NCI-H2171 (cell line): Measurements from ENCODE around the gene XK.
A peak's percentile ranks its signal among the peaks of the same experiment; 100 is the strongest.
"Not testable (repeated sequence)": the region's sequence is repeated elsewhere in the genome, so short reads cannot be mapped to it uniquely, and the experiment has no call there.

Experiments used
- DNase-seq: peaks from one replicate; lab custom pipeline; 2025; lab: John Stamatoyannopoulos, UW

XK gene

GRCh38 chrX:37685381-37686359 is at the start of gene XK:
Gene XK (plus strand): TSS chrX:37685791. CDS start chrX:37685962, 171 bp downstream.
- peak; percentile 32 for DNase-seq

GRCh38 chrX:37638047-37638446 is 47.5 kb upstream of the XK start:
- DNase-seq, result no peak

GRCh38 chrX:37640142-37640541 is 45.4 kb upstream of the XK start:
- no peak for DNase-seq

GRCh38 chrX:37641859-37642258 is 43.7 kb upstream of the XK start:
- DNase-seq, result no peak

- DNase-seq, result no peak
Measured at GRCh38 chrX:37644381-37645305, 40.9 kb upstream of the XK start.

GRCh38 chrX:37646254-37646653 is 39.3 kb upstream of the XK start:
- no peak for DNase-seq

- DNase-seq, result not testable (repeated sequence)
Measured at GRCh38 chrX:37650879-37651278, 34.7 kb upstream of the XK start.

GRCh38 chrX:37651921-37652452 is 33.6 kb upstream of the XK start:
- no peak for DNase-seq

GRCh38 chrX:37652589-37653231 is 32.9 kb upstream of the XK start:
- no peak for DNase-seq

- no peak for DNase-seq
Measured at GRCh38 chrX:37653397-37654085, 32.0 kb upstream of the XK start.

- no peak for DNase-seq
Measured at GRCh38 chrX:37658343-37659030, 27.1 kb upstream of the XK start.

GRCh38 chrX:37659047-37659446 is 26.5 kb upstream of the XK start:
- DNase-seq, result no peak

- DNase-seq, result no peak
Measured at GRCh38 chrX:37662181-37662580, 23.4 kb upstream of the XK start.

- DNase-seq, result no peak
Measured at GRCh38 chrX:37666516-37666915, 19.1 kb upstream of the XK start.

- no peak for DNase-seq
Measured at GRCh38 chrX:37667141-37667540, 18.4 kb upstream of the XK start.

- no peak for DNase-seq
Measured at GRCh38 chrX:37672563-37672962, 13.0 kb upstream of the XK start.

GRCh38 chrX:37676811-37677210 is 8.8 kb upstream of the XK start:
- no peak for DNase-seq

GRCh38 chrX:37677243-37677642 is 8.3 kb upstream of the XK start:
- DNase-seq, result no peak

GRCh38 chrX:37677765-37678164 is 7.8 kb upstream of the XK start:
- no peak for DNase-seq

- DNase-seq, result no peak
Measured at GRCh38 chrX:37678574-37678973, 7.0 kb upstream of the XK start.

GRCh38 chrX:37679230-37679629 is 6.4 kb upstream of the XK start:
- DNase-seq, result no peak
